ENCODE data around the gene COL6A1. TPM values are rescaled to one million over a fixed set of nuclear protein-coding genes. Genes with fewer than 3 reads are reported as not detected.

COL6A1 gene, protein sequence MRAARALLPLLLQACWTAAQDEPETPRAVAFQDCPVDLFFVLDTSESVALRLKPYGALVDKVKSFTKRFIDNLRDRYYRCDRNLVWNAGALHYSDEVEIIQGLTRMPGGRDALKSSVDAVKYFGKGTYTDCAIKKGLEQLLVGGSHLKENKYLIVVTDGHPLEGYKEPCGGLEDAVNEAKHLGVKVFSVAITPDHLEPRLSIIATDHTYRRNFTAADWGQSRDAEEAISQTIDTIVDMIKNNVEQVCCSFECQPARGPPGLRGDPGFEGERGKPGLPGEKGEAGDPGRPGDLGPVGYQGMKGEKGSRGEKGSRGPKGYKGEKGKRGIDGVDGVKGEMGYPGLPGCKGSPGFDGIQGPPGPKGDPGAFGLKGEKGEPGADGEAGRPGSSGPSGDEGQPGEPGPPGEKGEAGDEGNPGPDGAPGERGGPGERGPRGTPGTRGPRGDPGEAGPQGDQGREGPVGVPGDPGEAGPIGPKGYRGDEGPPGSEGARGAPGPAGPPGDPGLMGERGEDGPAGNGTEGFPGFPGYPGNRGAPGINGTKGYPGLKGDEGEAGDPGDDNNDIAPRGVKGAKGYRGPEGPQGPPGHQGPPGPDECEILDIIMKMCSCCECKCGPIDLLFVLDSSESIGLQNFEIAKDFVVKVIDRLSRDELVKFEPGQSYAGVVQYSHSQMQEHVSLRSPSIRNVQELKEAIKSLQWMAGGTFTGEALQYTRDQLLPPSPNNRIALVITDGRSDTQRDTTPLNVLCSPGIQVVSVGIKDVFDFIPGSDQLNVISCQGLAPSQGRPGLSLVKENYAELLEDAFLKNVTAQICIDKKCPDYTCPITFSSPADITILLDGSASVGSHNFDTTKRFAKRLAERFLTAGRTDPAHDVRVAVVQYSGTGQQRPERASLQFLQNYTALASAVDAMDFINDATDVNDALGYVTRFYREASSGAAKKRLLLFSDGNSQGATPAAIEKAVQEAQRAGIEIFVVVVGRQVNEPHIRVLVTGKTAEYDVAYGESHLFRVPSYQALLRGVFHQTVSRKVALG
- total RNA-seq: 842 and 1,126 TPM in 2 replicates

DNA sequence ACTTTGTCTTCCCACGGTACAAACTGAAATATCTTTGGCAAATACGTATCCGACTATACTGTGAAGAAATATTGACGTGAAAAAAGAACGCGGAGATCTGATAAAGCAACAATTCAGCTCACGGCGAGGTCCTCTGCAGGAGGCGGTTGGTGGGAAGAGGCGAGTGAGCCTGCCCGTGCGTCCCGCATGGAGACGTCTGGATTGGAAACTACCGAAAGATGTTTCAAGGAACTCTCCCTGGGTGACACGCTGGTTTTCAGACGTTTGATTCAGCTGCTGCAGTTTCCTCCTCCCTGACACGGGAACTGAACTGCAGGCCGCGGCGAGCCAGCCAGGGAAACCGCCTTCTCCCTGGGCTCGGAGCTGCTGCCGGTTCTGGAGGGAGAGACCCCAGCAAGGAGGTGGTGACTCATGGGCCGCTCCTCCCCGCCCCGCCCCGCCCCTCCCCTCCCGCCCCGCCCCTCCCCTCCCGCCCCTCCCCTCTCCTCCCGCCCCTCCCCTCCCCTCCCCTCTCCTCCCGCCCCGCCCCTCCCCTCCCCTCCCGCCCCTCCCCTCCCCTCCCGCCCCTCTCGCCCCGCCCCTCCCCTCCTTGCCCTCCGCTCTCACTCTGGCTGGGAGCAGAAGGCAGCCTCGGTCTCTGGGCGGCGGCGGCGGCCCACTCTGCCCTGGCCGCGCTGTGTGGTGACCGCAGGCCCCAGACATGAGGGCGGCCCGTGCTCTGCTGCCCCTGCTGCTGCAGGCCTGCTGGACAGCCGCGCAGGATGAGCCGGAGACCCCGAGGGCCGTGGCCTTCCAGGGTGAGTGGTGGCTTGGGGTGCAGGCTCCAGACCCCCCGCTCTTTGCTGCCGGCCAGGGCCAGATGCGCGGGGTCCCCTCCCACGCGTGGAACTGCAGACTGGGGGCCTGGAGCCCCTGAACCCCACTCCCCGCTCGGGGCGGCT lies at the start of gene COL6A1:
Gene COL6A1, plus strand, starts transcription at position 620 of the 941 bp plus-strand sequence. Its CDS starts 81 bp downstream, at position 701.

Other genes with a start within 250 kb of the COL6A1 start
- gene COL6A2, start 116.3 kb downstream of the COL6A1 start, total RNA-seq: 1,261 and 1,787 TPM in 2 replicates
- 0.30 and 0.51 TPM in 2 replicates for gene FTCD, start 173.8 kb downstream of the COL6A1 start, total RNA-seq
- 3.3 and 5.2 TPM in 2 replicates for gene SPATC1L, start 202.7 kb downstream of the COL6A1 start, total RNA-seq
- 91.8 and 133 TPM in 2 replicates for gene LSS, start 247.0 kb downstream of the COL6A1 start, total RNA-seq

Data from smooth muscle cell of the umbilical artery (primary cell).